GM19023 (cell line): ENCODE measurements around the gene FAM83F.

Source experiments
- ATAC-seq: cut with Tn5 transposase; IDR thresholded peaks from one replicate; pipeline ENCODE4 v1.9.1; 2021; ENCODE audit warnings: mild to moderate bottlenecking, moderate library complexity; ENCODE audit not compliant: unreplicated experiment

Gene FAM83F

GRCh38 chr22:40030758-40031095 is 36.0 kb downstream of the FAM83F start:
- ATAC-seq: no peak

GRCh38 chr22:40031766-40032470 is 37.2 kb downstream of the FAM83F start:
- ATAC-seq: no peak

- no peak for ATAC-seq
Measured at GRCh38 chr22:40033586-40034380, 39.0 kb downstream of the FAM83F start.

- ATAC-seq: no peak
Measured at GRCh38 chr22:40035351-40035750, 40.6 kb downstream of the FAM83F start.

- no peak for ATAC-seq
Measured at GRCh38 chr22:40036126-40036525, 41.4 kb downstream of the FAM83F start.

- ATAC-seq: no peak
Measured at GRCh38 chr22:40036591-40037225, 42.0 kb downstream of the FAM83F start.

- ATAC-seq: no peak
Measured at GRCh38 chr22:40037320-40037719, 42.6 kb downstream of the FAM83F start.

- no peak for ATAC-seq
Measured at GRCh38 chr22:40039482-40040115, 44.8 kb downstream of the FAM83F start.

- ATAC-seq: no peak
Measured at GRCh38 chr22:40040927-40041326, 46.2 kb downstream of the FAM83F start.

GRCh38 chr22:40041366-40042137 is 46.8 kb downstream of the FAM83F start:
- no peak for ATAC-seq

GRCh38 chr22:40042312-40042711 is 47.6 kb downstream of the FAM83F start:
- ATAC-seq: no peak

GRCh38 chr22:40043081-40043480 is 48.3 kb downstream of the FAM83F start:
- no peak for ATAC-seq

GRCh38 chr22:40043793-40044101 is 49.0 kb downstream of the FAM83F start:
- no peak for ATAC-seq

- ATAC-seq: peak; percentile 84
Measured at GRCh38 chr22:40044102-40044869, 49.5 kb downstream of the FAM83F start.

- peak; percentile 20 for ATAC-seq
Measured at GRCh38 chr22:40044870-40045834, 50.4 kb downstream of the FAM83F start.

GRCh38 chr22:40046126-40046525 is 51.4 kb downstream of the FAM83F start:
- ATAC-seq: no peak

- ATAC-seq: peak; percentile 68
Measured at GRCh38 chr22:40050258-40050657, 55.5 kb downstream of the FAM83F start.

- no peak for ATAC-seq
Measured at GRCh38 chr22:40051322-40051721, 56.6 kb downstream of the FAM83F start.

- ATAC-seq: no peak
Measured at GRCh38 chr22:40053460-40053859, 58.7 kb downstream of the FAM83F start.
